GM19193 (cell line): ENCODE results near the gene SEMA3F.

ENCODE experiments used
- POLR2A ChIP-seq: IDR thresholded peaks from 4 replicates; pipeline ENCODE4 v1.6.1; 2011; ENCODE audit not compliant: insufficient read depth, insufficient read length; ENCODE audit errors: extremely low read depth

The SEMA3F gene

DNA sequence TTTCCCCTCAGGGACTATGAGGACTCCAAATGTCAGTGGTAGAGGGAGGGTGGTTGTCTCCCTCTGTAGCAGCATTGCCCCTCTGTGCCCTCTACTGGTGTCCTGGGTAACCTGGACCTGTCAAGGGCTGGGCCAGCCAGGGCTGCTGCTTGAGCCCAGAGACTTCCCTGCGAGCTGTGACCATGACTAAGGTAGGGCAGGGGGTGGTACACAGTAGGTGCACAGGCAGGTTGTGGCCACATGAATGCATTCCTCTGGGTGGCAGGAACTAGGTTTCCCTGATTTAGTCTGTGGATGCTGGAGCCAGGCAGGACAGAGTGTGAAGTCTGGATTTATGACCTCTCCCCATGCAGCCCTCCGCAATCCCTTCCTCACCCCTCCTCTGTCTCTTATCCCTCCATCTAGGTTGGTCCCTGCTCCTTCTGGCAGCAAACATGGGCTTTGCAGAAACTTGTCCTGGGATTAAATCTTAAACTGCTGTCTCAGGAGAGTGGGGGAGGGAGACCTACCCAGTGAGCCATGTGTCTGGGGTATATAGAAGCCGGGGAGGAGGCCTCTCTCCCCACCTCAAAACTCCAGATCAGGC, 8.7 kb upstream of the SEMA3F start:
- TF ChIP-seq POLR2A, result no peak

DNA sequence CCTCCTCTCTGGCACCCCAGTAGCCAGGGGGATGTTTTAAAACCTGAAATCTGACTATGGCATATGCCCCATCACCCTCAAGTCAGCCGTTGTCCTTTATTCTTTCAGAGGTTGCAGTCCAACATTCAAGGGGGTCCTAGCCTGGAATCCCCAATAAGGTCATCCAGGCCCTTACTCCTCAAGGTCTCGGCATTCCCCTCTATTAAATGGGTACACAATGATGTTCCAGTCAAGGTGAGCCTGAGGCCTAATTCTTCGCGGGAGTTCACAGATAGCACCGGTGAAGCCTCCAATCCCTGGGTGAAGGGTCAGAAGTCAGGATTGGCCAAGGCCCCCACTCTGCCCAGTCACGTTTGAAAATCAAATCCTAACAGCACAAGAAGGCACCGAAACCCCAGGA, 8.1 kb upstream of the SEMA3F start:
- no peak for TF ChIP-seq POLR2A

- TF ChIP-seq POLR2A, result no peak
Measured at GRCh38 chr3:50147447-50147846, 7.7 kb upstream of the SEMA3F start.

DNA sequence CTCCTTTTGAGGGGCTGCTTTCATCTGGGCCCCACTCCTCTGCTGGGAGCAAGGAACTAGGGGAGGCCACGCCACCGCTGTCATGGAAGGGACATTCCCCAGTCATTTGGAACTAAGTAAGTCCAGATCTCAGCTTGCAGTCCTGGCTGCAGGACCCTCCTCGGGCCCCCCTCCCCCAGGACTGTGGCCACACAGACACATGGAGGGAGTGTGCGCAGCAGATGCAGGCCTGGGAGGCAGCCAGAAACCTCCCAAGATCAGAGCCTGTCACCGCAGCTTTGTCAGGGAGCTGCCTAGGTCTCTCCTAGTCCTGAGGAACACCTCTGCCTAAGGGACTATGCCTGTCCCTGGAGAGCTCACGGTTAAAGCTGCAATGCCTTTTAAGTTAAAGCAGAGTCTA, 7.3 kb upstream of the SEMA3F start:
- TF ChIP-seq POLR2A, result no peak

DNA sequence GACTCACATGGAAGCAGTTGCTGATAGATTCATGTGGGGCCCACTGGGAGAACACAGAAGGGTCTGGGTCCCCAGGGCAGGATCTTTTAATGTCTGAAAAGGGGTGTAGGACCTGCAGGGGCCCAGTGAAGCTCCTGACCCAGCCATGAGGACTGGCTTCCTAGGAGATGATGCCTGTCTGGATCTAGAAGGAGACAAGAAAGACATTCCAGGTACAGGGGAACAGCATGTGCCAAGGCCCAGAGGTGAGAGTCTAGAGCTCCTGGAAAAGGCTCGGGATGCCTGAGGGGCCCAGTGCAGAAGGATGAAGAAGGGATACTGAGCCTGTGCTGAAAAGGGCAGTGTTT, 4.7 kb upstream of the SEMA3F start:
- TF ChIP-seq POLR2A, result no peak

- TF ChIP-seq POLR2A, result no peak
Measured at GRCh38 chr3:50150863-50151686, 4.0 kb upstream of the SEMA3F start.

GRCh38 chr3:50151728-50152127, 3.4 kb upstream of the SEMA3F start:
- no peak for TF ChIP-seq POLR2A

DNA sequence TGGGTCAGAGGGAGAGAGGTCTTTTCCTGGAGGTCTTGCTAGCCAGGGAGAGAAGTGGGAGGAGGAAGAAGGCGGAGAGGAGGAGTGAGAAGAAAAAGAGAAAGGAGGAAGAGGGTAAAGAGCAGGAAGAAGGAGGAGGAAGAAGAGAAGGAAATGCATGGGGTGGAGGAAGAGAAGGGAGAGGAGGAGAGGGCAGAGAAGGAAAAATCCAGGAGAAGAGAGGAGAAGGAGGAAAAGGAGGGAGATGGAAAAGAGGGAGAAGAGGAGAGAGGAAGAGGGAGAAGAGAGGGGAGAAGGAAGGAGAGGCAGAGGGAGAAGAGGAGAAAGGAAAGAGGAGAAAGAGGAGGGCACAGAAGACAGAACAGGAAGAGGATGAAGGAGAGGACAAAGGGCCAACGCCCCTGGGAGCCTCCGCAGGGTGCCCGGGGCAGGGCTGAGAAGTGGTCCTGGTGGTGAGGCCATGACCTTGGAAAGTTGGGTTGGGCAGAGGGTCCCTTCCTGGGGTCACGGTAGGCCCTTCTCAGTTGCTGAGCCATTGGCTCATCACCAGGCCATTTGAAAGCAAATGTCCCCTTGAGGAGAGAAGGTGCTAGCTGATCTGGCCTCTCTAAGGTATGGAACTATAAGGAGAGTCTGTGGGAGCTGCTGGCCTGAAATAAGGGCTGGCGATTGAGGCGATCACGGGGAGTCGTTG, 1.2 kb upstream of the SEMA3F start:
- TF ChIP-seq POLR2A, result no peak

DNA sequence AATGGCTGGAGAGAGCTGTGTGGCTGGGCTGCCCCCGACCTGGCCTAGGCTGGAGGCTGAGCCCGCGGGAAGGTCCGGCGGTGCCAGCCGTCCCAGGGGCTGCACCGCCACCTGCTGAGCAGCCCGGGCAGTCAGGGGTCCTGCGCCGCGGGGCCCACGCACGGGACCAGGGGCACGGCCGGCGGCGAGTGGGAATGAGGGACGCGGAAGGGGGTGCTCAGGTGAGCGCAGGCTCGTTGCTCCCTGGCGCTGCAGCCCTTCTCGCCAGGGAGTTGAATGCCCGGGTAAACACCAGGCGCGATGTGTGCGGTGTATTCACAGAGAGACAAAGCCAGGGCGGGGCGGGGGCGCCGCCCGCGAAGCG, 666 bp upstream of the SEMA3F start:
- no peak for TF ChIP-seq POLR2A

GRCh38 chr3:50155491-50155878, 361 bp downstream of the SEMA3F start:
- no peak for TF ChIP-seq POLR2A

- no peak for TF ChIP-seq POLR2A
Measured at GRCh38 chr3:50155891-50156290, 767 bp downstream of the SEMA3F start.

DNA sequence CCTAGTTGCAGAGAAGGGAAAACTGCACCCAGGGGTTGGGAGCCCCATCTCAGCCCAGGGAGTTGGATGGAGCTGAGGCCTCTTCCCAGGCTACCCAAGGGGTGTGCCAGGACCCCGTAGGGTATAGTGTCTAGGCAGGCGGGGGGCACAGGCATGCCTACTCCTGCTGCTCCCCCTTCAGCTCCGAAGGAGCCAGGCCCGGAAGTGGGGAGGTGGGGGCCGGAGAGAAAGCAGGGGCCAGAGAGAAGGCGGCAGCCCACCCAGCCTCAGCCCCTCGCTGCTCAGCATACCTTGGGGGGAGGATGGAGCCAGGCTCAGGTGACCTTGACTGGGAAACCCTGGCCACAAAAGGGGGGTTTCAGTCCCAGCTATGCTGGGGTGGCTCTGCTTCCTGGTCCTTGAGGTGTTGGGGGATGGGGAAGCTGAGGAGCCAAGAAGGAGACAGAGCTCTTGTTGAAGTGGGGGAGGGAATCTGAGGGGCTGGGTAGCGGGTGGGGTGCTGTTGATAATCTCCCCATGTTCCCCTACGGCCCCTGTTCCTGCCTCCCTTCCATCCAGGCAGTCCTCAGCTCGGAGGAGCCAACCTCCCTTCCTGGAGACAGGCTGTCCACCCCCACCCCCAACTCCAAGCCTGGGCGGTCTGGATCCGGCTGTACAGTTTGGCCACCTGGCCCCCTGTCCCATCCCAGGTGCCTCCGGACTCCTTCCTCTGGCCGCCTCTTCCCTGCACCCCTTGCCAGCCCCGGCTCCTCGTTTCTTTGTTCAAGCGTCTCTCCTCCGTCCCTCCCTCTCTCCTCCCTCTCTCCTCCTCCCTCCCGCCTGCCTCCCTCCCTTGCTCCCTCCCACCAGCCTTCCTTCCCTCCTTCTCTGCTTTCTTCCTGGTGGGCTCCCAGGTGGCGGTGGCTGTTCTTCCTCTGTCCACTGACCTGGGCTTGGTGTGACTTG, 1.7 kb downstream of the SEMA3F start:
- no peak for TF ChIP-seq POLR2A

DNA sequence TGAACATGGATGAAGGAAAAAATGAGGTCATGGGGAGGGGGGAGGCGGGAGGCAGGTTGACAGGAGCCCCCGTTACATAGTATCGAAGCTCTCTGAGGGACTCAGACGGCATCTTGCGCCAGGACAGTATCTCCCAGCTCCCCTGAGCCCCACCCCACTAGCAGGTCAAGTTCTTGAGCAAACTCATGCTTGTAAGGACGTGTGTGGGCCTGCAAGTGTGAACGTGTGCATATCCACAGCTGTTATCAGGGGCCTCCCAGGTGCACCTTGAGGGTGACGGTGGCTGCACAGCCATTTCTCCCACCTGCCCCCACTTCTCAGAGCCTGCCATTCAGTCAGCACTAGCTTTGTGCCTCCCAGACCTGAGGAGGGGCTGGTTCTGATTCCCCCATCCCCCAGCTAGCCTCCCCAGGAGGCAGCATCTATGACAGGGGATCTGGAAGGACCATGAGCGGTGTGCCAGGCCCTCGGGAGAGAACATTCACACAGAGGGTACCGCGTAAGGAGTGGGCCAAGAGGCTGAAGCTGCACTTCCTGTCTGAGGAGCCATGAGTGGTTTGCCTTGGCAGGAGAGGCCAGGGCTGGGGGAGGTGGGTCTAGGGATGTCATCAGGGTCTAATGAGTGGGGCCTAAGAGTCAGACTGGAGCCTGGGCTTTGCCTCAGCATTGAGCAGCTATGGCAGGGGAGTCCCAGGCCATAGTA, 2.9 kb downstream of the SEMA3F start:
- TF ChIP-seq POLR2A, result no peak

GRCh38 chr3:50158530-50159146, 3.5 kb downstream of the SEMA3F start:
- no peak for TF ChIP-seq POLR2A
